ENCODE results near the gene PANX1. TPM values are rescaled to one million over a fixed set of nuclear protein-coding genes. Genes with fewer than 3 reads are reported as not detected.

Gene PANX1
- total RNA-seq, 6 experiments from 2014 or later = 9.3 to 20.4 (median 13.7) TPM

- WGBS (ENCODE audit: insufficient coverage, low coverage, low lambda C conversion rate, missing lambda C conversion rate) = 66% methylated on average over 4 of the region's 4 CpGs
- Histone ChIP-seq H3K27me3 (no peaks in the 10 kb centered on the region), H3K9me3 (no peaks in the 10 kb centered on the region), H3K4me1 (no peaks in the 10 kb centered on the region), H3K4me3 (no peak overlapping the region), H3K36me3 (no peaks in the 10 kb centered on the region), H3K27ac (no peak overlapping the region)
- intact Hi-C loops (cut with DNase I) = no loop called here
- DNase-seq = no peak
- TF ChIP-seq, protein P1, sequence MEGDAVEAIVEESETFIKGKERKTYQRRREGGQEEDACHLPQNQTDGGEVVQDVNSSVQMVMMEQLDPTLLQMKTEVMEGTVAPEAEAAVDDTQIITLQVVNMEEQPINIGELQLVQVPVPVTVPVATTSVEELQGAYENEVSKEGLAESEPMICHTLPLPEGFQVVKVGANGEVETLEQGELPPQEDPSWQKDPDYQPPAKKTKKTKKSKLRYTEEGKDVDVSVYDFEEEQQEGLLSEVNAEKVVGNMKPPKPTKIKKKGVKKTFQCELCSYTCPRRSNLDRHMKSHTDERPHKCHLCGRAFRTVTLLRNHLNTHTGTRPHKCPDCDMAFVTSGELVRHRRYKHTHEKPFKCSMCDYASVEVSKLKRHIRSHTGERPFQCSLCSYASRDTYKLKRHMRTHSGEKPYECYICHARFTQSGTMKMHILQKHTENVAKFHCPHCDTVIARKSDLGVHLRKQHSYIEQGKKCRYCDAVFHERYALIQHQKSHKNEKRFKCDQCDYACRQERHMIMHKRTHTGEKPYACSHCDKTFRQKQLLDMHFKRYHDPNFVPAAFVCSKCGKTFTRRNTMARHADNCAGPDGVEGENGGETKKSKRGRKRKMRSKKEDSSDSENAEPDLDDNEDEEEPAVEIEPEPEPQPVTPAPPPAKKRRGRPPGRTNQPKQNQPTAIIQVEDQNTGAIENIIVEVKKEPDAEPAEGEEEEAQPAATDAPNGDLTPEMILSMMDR (IDR thresholded peaks at IDR 0.05) = no peak
- no peak for TF ChIP-seq POLR2A (IDR thresholded peaks at IDR 0.05)
- no peak for ATAC-seq
Observed at GRCh38 chr11:94106716-94107115, 21.9 kb upstream of the PANX1 start.

DNA sequence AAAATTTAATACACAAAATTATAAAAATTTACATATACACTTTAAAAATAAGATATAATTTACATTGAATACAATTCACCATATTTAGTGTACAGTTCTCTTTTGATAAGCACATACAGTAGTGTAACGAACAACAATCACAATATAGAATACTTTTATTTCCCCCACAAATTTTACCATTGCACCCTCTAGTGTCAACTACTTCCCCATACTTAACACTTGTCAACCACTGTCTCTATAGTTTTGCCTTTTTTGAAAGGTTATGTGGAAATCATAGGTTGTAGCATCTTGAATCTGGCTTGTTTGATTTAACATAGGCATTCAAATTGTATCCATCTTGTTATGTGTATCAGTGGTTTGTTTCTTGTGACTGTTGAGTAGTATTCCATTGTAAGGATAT, 21.3 kb upstream of the PANX1 start:
- H3K36me3 ChIP-seq = no peaks in the 10 kb centered on the region
- TF ChIP-seq, protein P1 (IDR thresholded peaks at IDR 0.05) = peak in 1 of 4 donors; percentile 3
- no peak for TF ChIP-seq POLR2A (IDR thresholded peaks at IDR 0.05)
- no peak for DNase-seq
- no peaks in the 10 kb centered on the region for H3K4me1 ChIP-seq
- no peak overlapping the region for H3K27ac ChIP-seq
- no peaks in the 10 kb centered on the region for H3K27me3 ChIP-seq
- 67% methylated on average over 1 of the region's 1 CpG for WGBS (ENCODE audit: insufficient coverage, low coverage, low lambda C conversion rate, missing lambda C conversion rate)
- no peak for ATAC-seq
- no peak overlapping the region for H3K4me3 ChIP-seq
- no peaks in the 10 kb centered on the region for H3K9me3 ChIP-seq
- intact Hi-C loops (cut with DNase I) = no loop called here

DNA sequence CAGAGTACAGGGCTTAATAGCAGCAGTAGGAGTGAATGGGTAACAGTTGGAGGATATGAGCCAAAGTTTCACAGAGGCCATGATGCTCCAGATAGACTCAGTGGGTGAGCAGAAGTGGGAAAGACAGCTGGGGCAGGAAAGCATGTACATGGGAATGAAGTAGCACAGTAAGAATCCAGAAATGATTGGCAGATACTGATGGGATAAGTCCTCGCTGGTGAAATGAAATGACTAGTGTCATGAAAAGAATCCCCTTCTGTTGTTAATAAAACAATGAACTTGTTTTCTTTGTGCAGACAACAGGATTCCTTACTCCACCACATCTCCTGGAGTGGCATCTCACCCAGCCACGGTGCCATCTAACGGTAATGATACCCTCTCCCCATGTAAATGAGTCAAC, 17.4 kb upstream of the PANX1 start:
- WGBS (ENCODE audit: insufficient coverage, low coverage, low lambda C conversion rate, missing lambda C conversion rate) = 40% methylated on average over 1 of the region's 3 CpGs

GRCh38 chr11:94111660-94112059, 17.0 kb upstream of the PANX1 start:
- no peak overlapping the region for H3K4me3 ChIP-seq
- H3K36me3 ChIP-seq = no peaks in the 10 kb centered on the region
- intact Hi-C loops (cut with DNase I) = no loop called here
- no peak for ATAC-seq
- whole genome bisulfite sequencing (ENCODE audit: insufficient coverage, low coverage, low lambda C conversion rate, missing lambda C conversion rate) = 40% methylated on average over 2 of the region's 3 CpGs
- no peak overlapping the region for H3K27ac ChIP-seq
- no peaks in the 10 kb centered on the region for H3K9me3 ChIP-seq
- peaks cover 0 to 9% (median 4%) of the 10 kb centered on the region in 4 donors for H3K4me1 ChIP-seq
- H3K27me3 ChIP-seq = no peaks in the 10 kb centered on the region
- DNase-seq = no peak
- no peak for TF ChIP-seq POLR2A (IDR thresholded peaks at IDR 0.05)
- TF ChIP-seq, protein P1 (IDR thresholded peaks at IDR 0.05) = no peak

More for the DNA sequence above, 17.4 kb upstream of the PANX1 start:
- ATAC-seq (no peak), DNase-seq (no peak)
- intact Hi-C loops (cut with DNase I) = no loop called here
- Histone ChIP-seq H3K27ac (no peak overlapping the region), H3K4me3 (no peak overlapping the region), H3K36me3 (no peaks in the 10 kb centered on the region), H3K9me3 (no peaks in the 10 kb centered on the region), H3K4me1 (peaks cover 0 to 7% (median 3%) of the 10 kb centered on the region in 4 donors), H3K27me3 (no peaks in the 10 kb centered on the region)
- TF ChIP-seq, protein P1 (IDR thresholded peaks at IDR 0.05) = no peak
- TF ChIP-seq POLR2A (IDR thresholded peaks at IDR 0.05) = no peak

Data from right lobe of liver (tissue), 6 donors.